Glutamatergic neuron (in vitro differentiated cells): ENCODE measurements around the gene CHST15. TPM values are rescaled to one million over a fixed set of nuclear protein-coding genes. Genes with fewer than 3 reads are reported as not detected.

ENCODE experiments used
- DNase-seq: peaks from one replicate; pipeline ENCODE4 v3.0.0; 2022
- H3K27ac Mint-ChIP-seq: one replicate; pipeline ENCODE4 v1.8.0; 2020; ENCODE audit warnings: mild to moderate bottlenecking, mixed read lengths, inconsistent platforms; ENCODE audit not compliant: unreplicated experiment
- H3K27me3 Mint-ChIP-seq: one replicate; pipeline ENCODE4 v1.8.0; 2020; ENCODE audit warnings: mild to moderate bottlenecking, moderate library complexity, mixed read lengths, inconsistent platforms; ENCODE audit not compliant: unreplicated experiment
- H3K36me3 Mint-ChIP-seq: one replicate; pipeline ENCODE4 v1.8.0; 2020; ENCODE audit warnings: mild to moderate bottlenecking, mixed read lengths, inconsistent platforms; ENCODE audit not compliant: unreplicated experiment
- H3K4me1 Mint-ChIP-seq: one replicate; pipeline ENCODE4 v1.8.0; 2020; ENCODE audit warnings: mild to moderate bottlenecking, low read depth, mixed read lengths, inconsistent platforms; ENCODE audit not compliant: unreplicated experiment
- H3K4me3 Mint-ChIP-seq: one replicate; pipeline ENCODE4 v1.8.0; 2020; ENCODE audit warnings: mild to moderate bottlenecking, mixed read lengths, inconsistent platforms; ENCODE audit not compliant: unreplicated experiment
- H3K9me3 Mint-ChIP-seq: one replicate; pipeline ENCODE4 v1.8.0; 2020; ENCODE audit warnings: mild to moderate bottlenecking, moderate library complexity, mixed read lengths, inconsistent platforms; ENCODE audit not compliant: unreplicated experiment
- total RNA-seq: library from RNA; stranded (reverse); fragmentation: NEBNext Ultra II Directional; extraction: Animal tissue kit (Norgen Biotek cat#: 25700); gene quantifications from one replicate; pipeline ENCODE4 v1.2.1, GENCODE V29; 2021; ENCODE audit not compliant: unreplicated experiment
- TF ChIP-seq, protein P1 (sequence below): fragments of 200-600 bp; sonication (generic); IDR thresholded peaks from one replicate; pipeline ENCODE4 v1.5.0; 2021; ENCODE audit not compliant: partially characterized antibody, unreplicated experiment

CHST15 gene
- total RNA-seq, 1 donor from 2014 or later = 2.4 TPM

- DNase-seq = no peak
- H3K27ac Mint-ChIP-seq = no peak overlapping the region
- no peaks in the 10 kb centered on the region for H3K36me3 Mint-ChIP-seq
- peaks cover 10% of the 10 kb centered on the region for H3K4me1 Mint-ChIP-seq
- H3K9me3 Mint-ChIP-seq = no peaks in the 10 kb centered on the region
- H3K27me3 Mint-ChIP-seq = peaks cover 2% of the 10 kb centered on the region
- no peak overlapping the region for H3K4me3 Mint-ChIP-seq
- TF ChIP-seq, protein P1, sequence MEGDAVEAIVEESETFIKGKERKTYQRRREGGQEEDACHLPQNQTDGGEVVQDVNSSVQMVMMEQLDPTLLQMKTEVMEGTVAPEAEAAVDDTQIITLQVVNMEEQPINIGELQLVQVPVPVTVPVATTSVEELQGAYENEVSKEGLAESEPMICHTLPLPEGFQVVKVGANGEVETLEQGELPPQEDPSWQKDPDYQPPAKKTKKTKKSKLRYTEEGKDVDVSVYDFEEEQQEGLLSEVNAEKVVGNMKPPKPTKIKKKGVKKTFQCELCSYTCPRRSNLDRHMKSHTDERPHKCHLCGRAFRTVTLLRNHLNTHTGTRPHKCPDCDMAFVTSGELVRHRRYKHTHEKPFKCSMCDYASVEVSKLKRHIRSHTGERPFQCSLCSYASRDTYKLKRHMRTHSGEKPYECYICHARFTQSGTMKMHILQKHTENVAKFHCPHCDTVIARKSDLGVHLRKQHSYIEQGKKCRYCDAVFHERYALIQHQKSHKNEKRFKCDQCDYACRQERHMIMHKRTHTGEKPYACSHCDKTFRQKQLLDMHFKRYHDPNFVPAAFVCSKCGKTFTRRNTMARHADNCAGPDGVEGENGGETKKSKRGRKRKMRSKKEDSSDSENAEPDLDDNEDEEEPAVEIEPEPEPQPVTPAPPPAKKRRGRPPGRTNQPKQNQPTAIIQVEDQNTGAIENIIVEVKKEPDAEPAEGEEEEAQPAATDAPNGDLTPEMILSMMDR = no peak
Measured at GRCh38 chr10:124071141-124071540, 22.3 kb downstream of the CHST15 start.

GRCh38 chr10:124070666-124071065 is 22.7 kb downstream of the CHST15 start:
- Mint-ChIP-seq H3K4me1 (peaks cover 10% of the 10 kb centered on the region), H3K36me3 (no peaks in the 10 kb centered on the region), H3K27me3 (peaks cover 2% of the 10 kb centered on the region), H3K27ac (no peak overlapping the region), H3K9me3 (no peaks in the 10 kb centered on the region), H3K4me3 (no peak overlapping the region)
- TF ChIP-seq, protein P1 = no peak
- DNase-seq = no peak

GRCh38 chr10:124069341-124070264 is 23.8 kb downstream of the CHST15 start:
- DNase-seq = no peak
- Mint-ChIP-seq H3K9me3 (no peaks in the 10 kb centered on the region), H3K36me3 (no peaks in the 10 kb centered on the region), H3K4me1 (peaks cover 11% of the 10 kb centered on the region), H3K27ac (no peak overlapping the region), H3K27me3 (peaks cover 2% of the 10 kb centered on the region), H3K4me3 (no peak overlapping the region)
- TF ChIP-seq, protein P1 = no peak

- Mint-ChIP-seq H3K4me1 (peaks cover 11% of the 10 kb centered on the region), H3K27ac (no peak overlapping the region)
- TF ChIP-seq, protein P1 = no peak
Measured at GRCh38 chr10:124068929-124069328, 24.5 kb downstream of the CHST15 start.

GRCh38 chr10:124067825-124068400 is 25.5 kb downstream of the CHST15 start:
- no peaks in the 10 kb centered on the region for H3K36me3 Mint-ChIP-seq
- no peaks in the 10 kb centered on the region for H3K27me3 Mint-ChIP-seq
- no peak overlapping the region for H3K27ac Mint-ChIP-seq
- DNase-seq = no peak
- no peaks in the 10 kb centered on the region for H3K9me3 Mint-ChIP-seq
- peaks cover 11% of the 10 kb centered on the region for H3K4me1 Mint-ChIP-seq
- TF ChIP-seq, protein P1 = no peak
- no peak overlapping the region for H3K4me3 Mint-ChIP-seq

More at GRCh38 chr10:124068929-124069328, 24.5 kb downstream of the CHST15 start:
- no peak for DNase-seq
- no peaks in the 10 kb centered on the region for H3K9me3 Mint-ChIP-seq
- no peaks in the 10 kb centered on the region for H3K27me3 Mint-ChIP-seq
- no peaks in the 10 kb centered on the region for H3K36me3 Mint-ChIP-seq
- no peak overlapping the region for H3K4me3 Mint-ChIP-seq
